WTC11 (cell line): ENCODE results near the gene TNFRSF14. TPM values are rescaled to one million over a fixed set of nuclear protein-coding genes. Genes with fewer than 3 reads are reported as not detected.
A peak's percentile ranks its signal among the peaks of the same experiment; 100 is the strongest.
"Not testable (repeated sequence)": the region's sequence is repeated elsewhere in the genome, so short reads cannot be mapped to it uniquely, and the experiment has no call there.

Source experiments
- ATAC-seq: fragments of 200-7000 bp; cut with Tn5 transposase; 2 replicates; pipeline ENCODE4 v1.10.0; 2021; ENCODE audit warnings: mild to moderate bottlenecking, moderate library complexity
- CTCF ChIA-PET: fragments of 300-600 bp; sonication (Branson Sonifier 250); formaldehyde crosslinking; loops from one replicate; lab custom pipeline; 2021; ENCODE audit warnings: antibody characterized with exemption; lab: Charles Lee
- POLR2A ChIA-PET: fragments of 350-600 bp; sonication (Branson Sonifier 250); formaldehyde crosslinking; loops from one replicate; lab custom pipeline; 2021; ENCODE audit warnings: antibody characterized with exemption; lab: Charles Lee
- DNase-seq: peaks from one replicate; pipeline ENCODE4 v3.0.0; 2021; ENCODE audit warnings: low spot score
- H3K27ac Mint-ChIP-seq: 2 replicates; pipeline ENCODE4 v1.8.0; 2021; ENCODE audit warnings: mixed read lengths
- H3K27me3 Mint-ChIP-seq: 2 replicates; pipeline ENCODE4 v1.8.0; 2021; ENCODE audit warnings: low read depth, mild to moderate bottlenecking, moderate library complexity, mixed read lengths
- H3K36me3 Mint-ChIP-seq: 2 replicates; pipeline ENCODE4 v1.8.0; 2021; ENCODE audit warnings: mixed read lengths
- H3K4me1 Mint-ChIP-seq: 2 replicates; pipeline ENCODE4 v1.8.0; 2022; ENCODE audit warnings: mixed read lengths
- H3K4me3 Mint-ChIP-seq: 2 replicates; pipeline ENCODE4 v1.8.0; 2021; ENCODE audit warnings: mild to moderate bottlenecking, moderate library complexity, mixed read lengths
- H3K9me3 Mint-ChIP-seq: 2 replicates; pipeline ENCODE4 v1.8.0; 2021; ENCODE audit warnings: mixed read lengths
- ESRRA ChIP-seq: sonication (generic); formaldehyde crosslinking; IDR thresholded peaks from 2 replicates; pipeline ENCODE4 v1.8.1; 2022; ENCODE audit warnings: mild to moderate bottlenecking, missing genetic modification reagents, borderline replicate concordance
- FOXP1 ChIP-seq: sonication (generic); formaldehyde crosslinking; IDR thresholded peaks from 2 replicates; pipeline ENCODE4 v1.8.0; 2022; ENCODE audit warnings: missing genetic modification reagents, mild to moderate bottlenecking, moderate library complexity, borderline replicate concordance
- GABPB1 ChIP-seq: sonication (generic); formaldehyde crosslinking; IDR thresholded peaks from 2 replicates; pipeline ENCODE4 v1.8.1; 2023; ENCODE audit warnings: mild to moderate bottlenecking, missing genetic modification reagents
- IRF2 ChIP-seq: sonication (generic); formaldehyde crosslinking; IDR thresholded peaks from 2 replicates; pipeline ENCODE4 v1.8.0; 2022; ENCODE audit warnings: low read depth, missing genetic modification reagents, borderline replicate concordance
- NR3C1 ChIP-seq: sonication (generic); formaldehyde crosslinking; conservative IDR thresholded peaks from 2 replicates; pipeline ENCODE4 v1.8.1; 2023; ENCODE audit warnings: low read depth, mild to moderate bottlenecking, missing genetic modification reagents
- OVOL2 ChIP-seq: fragments of 250-450 bp; sonication (Bioruptor Pico); IDR thresholded peaks from 2 replicates; pipeline ENCODE4 v1.9.0; 2021; ENCODE audit warnings: mild to moderate bottlenecking, borderline replicate concordance
- PREB ChIP-seq: sonication (generic); formaldehyde crosslinking; IDR thresholded peaks from 2 replicates; pipeline ENCODE4 v1.8.1; 2022; ENCODE audit warnings: mild to moderate bottlenecking, missing genetic modification reagents, moderate library complexity, borderline replicate concordance
- RORB ChIP-seq: fragments of 250-450 bp; sonication (Bioruptor Pico); IDR thresholded peaks from 2 replicates; pipeline ENCODE4 v1.9.0; 2021; ENCODE audit warnings: mild to moderate bottlenecking
- TEAD4 ChIP-seq: sonication (generic); formaldehyde crosslinking; IDR thresholded peaks from 2 replicates; pipeline ENCODE4 v1.8.0; 2022; ENCODE audit warnings: mild to moderate bottlenecking, missing genetic modification reagents
- ZNF121 ChIP-seq: sonication (generic); formaldehyde crosslinking; IDR thresholded peaks from 2 replicates; pipeline ENCODE4 v1.8.0; 2023; ENCODE audit warnings: missing genetic modification reagents
- ZNF219 ChIP-seq: sonication (generic); formaldehyde crosslinking; IDR thresholded peaks from 2 replicates; pipeline ENCODE4 v1.8.0; 2023; ENCODE audit warnings: missing genetic modification reagents, mild to moderate bottlenecking, borderline replicate concordance
- ZNF281 ChIP-seq: sonication (generic); formaldehyde crosslinking; IDR thresholded peaks from 2 replicates; pipeline ENCODE4 v1.8.0; 2023; ENCODE audit warnings: mild to moderate bottlenecking, missing genetic modification reagents
- ZNF671 ChIP-seq: fragments of 250-450 bp; sonication (Bioruptor Pico); IDR thresholded peaks from 2 replicates; pipeline ENCODE4 v1.8.0; 2021; ENCODE audit warnings: mild to moderate bottlenecking
- total RNA-seq: library from RNA; stranded (reverse); gene quantifications from 3 replicates; pipeline ENCODE4 v1.2.3, GENCODE V29; 2021
- TF ChIP-seq, protein P1 (sequence below): sonication (generic); formaldehyde crosslinking; IDR thresholded peaks from 2 replicates; pipeline ENCODE4 v1.8.1; 2023; ENCODE audit warnings: mild to moderate bottlenecking, moderate library complexity, missing genetic modification reagents
- TF ChIP-seq, protein P2 (sequence below): sonication (generic); formaldehyde crosslinking; IDR thresholded peaks from 2 replicates; pipeline ENCODE4 v1.8.0; 2023; ENCODE audit warnings: missing genetic modification reagents, mild to moderate bottlenecking, borderline replicate concordance

Gene TNFRSF14
- total RNA-seq, 1 experiment from 2014 or later, result 0.87 TPM

- TF ChIP-seq, protein P1, sequence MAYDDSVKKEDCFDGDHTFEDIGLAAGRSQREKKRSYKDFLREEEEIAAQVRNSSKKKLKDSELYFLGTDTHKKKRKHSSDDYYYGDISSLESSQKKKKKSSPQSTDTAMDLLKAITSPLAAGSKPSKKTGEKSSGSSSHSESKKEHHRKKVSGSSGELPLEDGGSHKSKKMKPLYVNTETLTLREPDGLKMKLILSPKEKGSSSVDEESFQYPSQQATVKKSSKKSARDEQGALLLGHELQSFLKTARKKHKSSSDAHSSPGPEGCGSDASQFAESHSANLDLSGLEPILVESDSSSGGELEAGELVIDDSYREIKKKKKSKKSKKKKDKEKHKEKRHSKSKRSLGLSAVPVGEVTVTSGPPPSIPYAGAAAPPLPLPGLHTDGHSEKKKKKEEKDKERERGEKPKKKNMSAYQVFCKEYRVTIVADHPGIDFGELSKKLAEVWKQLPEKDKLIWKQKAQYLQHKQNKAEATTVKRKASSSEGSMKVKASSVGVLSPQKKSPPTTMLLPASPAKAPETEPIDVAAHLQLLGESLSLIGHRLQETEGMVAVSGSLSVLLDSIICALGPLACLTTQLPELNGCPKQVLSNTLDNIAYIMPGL (CRISPR knock-in tag), result peak; percentile 42; the same call in 1 of the 2 replicates
Measured at GRCh38 chr1:2548068-2548589, 8.0 kb upstream of the TNFRSF14 start (continued).

GRCh38 chr1:2549367-2550029 lies 6.7 kb upstream of the TNFRSF14 start:
- CTCF ChIA-PET, result interaction anchor here (1.0 to 2.4 kb wide), 6 partner anchors 16 to 903 kb away, joined by 3 to 8 read pairs (median 3); partner anchors contain the start of genes FAAP20, MORN1, PEX10 and RER1
- ATAC-seq, H3K4me3 Mint-ChIP-seq, H3K27ac Mint-ChIP-seq, DNase-seq, H3K9me3 Mint-ChIP-seq, H3K36me3 Mint-ChIP-seq, H3K27me3 Mint-ChIP-seq, H3K4me1 Mint-ChIP-seq, POLR2A ChIA-PET: not testable (repeated sequence)

DNA sequence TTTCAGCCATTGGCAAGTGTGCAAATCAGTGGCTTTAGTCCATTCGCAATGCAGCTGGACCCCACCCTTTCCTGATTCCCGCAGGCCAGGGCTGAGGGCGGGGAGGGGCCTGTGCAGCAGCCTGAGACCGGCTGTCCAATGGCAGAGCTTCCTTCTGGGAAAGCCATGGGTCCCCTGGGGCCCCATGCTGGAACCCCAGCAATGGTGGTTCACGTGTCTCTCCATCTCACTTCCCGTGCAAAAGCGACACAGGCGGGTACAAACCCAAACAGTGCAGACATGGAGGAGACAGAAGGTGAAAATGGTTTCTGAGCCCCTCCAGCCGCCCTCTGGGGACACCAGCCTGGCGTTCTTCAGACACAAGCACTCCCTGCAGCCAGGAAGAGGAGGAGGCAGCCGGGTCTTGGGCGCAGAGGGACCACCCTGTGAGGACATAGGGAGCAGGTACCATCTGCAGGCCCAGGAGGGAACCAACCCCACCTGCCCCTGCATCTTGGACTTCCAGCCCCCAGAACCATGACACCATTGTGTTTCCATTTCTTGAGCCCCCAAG lies 5.8 kb upstream of the TNFRSF14 start:
- H3K36me3 Mint-ChIP-seq, CTCF ChIA-PET: not testable (repeated sequence)

DNA sequence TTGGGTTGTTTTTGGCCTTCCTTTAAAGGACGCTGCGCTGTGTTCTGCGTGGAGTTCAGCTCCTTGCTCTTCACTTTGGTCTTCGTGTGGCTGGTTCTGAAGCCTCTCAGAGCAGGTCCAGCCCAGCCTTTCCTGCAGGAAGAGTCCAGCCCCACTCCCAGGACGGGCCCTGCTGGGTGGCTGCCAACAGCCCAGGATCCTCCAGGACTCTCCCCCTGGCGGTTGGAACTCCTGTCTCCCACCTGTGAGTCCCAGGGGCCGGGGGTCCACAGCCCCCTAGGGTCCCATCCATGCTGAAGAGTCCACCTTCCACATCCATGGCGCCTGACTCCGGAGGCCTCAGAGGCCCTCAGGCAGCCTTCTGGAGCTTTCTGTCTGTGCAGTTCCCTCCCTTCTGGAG lies 4.6 kb upstream of the TNFRSF14 start:
- POLR2A ChIA-PET, H3K27ac Mint-ChIP-seq, H3K36me3 Mint-ChIP-seq, H3K9me3 Mint-ChIP-seq, H3K4me3 Mint-ChIP-seq, H3K27me3 Mint-ChIP-seq, ATAC-seq, CTCF ChIA-PET, DNase-seq, H3K4me1 Mint-ChIP-seq: not testable (repeated sequence)

More for the DNA sequence above, 5.8 kb upstream of the TNFRSF14 start:
- H3K4me3 Mint-ChIP-seq, H3K27ac Mint-ChIP-seq, POLR2A ChIA-PET, H3K9me3 Mint-ChIP-seq, DNase-seq, H3K27me3 Mint-ChIP-seq, ATAC-seq, H3K4me1 Mint-ChIP-seq: not testable (repeated sequence)

- H3K4me3 Mint-ChIP-seq, result no peak overlapping the region
- TF ChIP-seq PREB (no peak), RORB (CRISPR knock-in tag) (no peak), NR3C1 (no peak), ESRRA (CRISPR knock-in tag) (no peak), ZNF281 (CRISPR knock-in tag) (no peak), TEAD4 (no peak), IRF2 (CRISPR knock-in tag) (no peak), FOXP1 (CRISPR knock-in tag) (no peak), ZNF219 (CRISPR knock-in tag) (no peak), GABPB1 (CRISPR knock-in tag) (no peak), ZNF671 (CRISPR knock-in tag) (no peak), OVOL2 (CRISPR knock-in tag) (no peak), ZNF121 (CRISPR knock-in tag) (no peak)
- TF ChIP-seq, protein P2, sequence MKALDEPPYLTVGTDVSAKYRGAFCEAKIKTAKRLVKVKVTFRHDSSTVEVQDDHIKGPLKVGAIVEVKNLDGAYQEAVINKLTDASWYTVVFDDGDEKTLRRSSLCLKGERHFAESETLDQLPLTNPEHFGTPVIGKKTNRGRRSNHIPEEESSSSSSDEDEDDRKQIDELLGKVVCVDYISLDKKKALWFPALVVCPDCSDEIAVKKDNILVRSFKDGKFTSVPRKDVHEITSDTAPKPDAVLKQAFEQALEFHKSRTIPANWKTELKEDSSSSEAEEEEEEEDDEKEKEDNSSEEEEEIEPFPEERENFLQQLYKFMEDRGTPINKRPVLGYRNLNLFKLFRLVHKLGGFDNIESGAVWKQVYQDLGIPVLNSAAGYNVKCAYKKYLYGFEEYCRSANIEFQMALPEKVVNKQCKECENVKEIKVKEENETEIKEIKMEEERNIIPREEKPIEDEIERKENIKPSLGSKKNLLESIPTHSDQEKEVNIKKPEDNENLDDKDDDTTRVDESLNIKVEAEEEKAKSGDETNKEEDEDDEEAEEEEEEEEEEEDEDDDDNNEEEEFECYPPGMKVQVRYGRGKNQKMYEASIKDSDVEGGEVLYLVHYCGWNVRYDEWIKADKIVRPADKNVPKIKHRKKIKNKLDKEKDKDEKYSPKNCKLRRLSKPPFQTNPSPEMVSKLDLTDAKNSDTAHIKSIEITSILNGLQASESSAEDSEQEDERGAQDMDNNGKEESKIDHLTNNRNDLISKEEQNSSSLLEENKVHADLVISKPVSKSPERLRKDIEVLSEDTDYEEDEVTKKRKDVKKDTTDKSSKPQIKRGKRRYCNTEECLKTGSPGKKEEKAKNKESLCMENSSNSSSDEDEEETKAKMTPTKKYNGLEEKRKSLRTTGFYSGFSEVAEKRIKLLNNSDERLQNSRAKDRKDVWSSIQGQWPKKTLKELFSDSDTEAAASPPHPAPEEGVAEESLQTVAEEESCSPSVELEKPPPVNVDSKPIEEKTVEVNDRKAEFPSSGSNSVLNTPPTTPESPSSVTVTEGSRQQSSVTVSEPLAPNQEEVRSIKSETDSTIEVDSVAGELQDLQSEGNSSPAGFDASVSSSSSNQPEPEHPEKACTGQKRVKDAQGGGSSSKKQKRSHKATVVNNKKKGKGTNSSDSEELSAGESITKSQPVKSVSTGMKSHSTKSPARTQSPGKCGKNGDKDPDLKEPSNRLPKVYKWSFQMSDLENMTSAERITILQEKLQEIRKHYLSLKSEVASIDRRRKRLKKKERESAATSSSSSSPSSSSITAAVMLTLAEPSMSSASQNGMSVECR (CRISPR knock-in tag), result no peak
Measured at GRCh38 chr1:2552189-2552588, 4.0 kb upstream of the TNFRSF14 start.

More at GRCh38 chr1:2552189-2552588, 4.0 kb upstream of the TNFRSF14 start:
- Mint-ChIP-seq H3K27ac (no peak overlapping the region), H3K36me3 (no peaks in the 10 kb centered on the region), H3K4me1 (peaks cover 9% of the 10 kb centered on the region; the same call in 1 of the 2 replicates), H3K9me3 (no peaks in the 10 kb centered on the region), H3K27me3 (no peaks in the 10 kb centered on the region; the same call in 1 of the 2 replicates)
- DNase-seq, result no peak
- ChIA-PET POLR2A (no interaction called here), CTCF (no interaction called here)
- ATAC-seq, result no peak
